HL-60 (cell line): ENCODE data around the gene VMAC.
"Not testable (repeated sequence)": the region's sequence is repeated elsewhere in the genome, so short reads cannot be mapped to it uniquely, and the experiment has no call there.

ENCODE experiments used
- GABPA ChIP-seq: IDR thresholded peaks from 2 replicates; pipeline ENCODE4 v1.6.1; 2012; ENCODE audit warnings: low read depth
- POLR2AphosphoS5 ChIP-seq: IDR thresholded peaks from 2 replicates; pipeline ENCODE4 v1.6.1; 2012; ENCODE audit warnings: low read depth
- SPI1 ChIP-seq: IDR thresholded peaks from 2 replicates; pipeline ENCODE4 v1.6.1; 2012; ENCODE audit warnings: low read depth, mild to moderate bottlenecking, borderline replicate concordance
- TF ChIP-seq, protein P1 (sequence below): IDR thresholded peaks from one replicate; pipeline ENCODE4 v1.5.1; 2011; ENCODE audit warnings: low read length, control low read depth, inconsistent platforms; ENCODE audit not compliant: insufficient read depth

- TF ChIP-seq, protein P1, sequence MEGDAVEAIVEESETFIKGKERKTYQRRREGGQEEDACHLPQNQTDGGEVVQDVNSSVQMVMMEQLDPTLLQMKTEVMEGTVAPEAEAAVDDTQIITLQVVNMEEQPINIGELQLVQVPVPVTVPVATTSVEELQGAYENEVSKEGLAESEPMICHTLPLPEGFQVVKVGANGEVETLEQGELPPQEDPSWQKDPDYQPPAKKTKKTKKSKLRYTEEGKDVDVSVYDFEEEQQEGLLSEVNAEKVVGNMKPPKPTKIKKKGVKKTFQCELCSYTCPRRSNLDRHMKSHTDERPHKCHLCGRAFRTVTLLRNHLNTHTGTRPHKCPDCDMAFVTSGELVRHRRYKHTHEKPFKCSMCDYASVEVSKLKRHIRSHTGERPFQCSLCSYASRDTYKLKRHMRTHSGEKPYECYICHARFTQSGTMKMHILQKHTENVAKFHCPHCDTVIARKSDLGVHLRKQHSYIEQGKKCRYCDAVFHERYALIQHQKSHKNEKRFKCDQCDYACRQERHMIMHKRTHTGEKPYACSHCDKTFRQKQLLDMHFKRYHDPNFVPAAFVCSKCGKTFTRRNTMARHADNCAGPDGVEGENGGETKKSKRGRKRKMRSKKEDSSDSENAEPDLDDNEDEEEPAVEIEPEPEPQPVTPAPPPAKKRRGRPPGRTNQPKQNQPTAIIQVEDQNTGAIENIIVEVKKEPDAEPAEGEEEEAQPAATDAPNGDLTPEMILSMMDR: not testable (repeated sequence)
- TF ChIP-seq POLR2AphosphoS5, SPI1, GABPA: not testable (repeated sequence)
These were observed 49.5 kb upstream of the VMAC start for GRCh38 chr19:5855151-5855550.
